Chondrocyte (in vitro differentiated cells): ENCODE results near the gene IQCE. TPM values are rescaled to one million over a fixed set of nuclear protein-coding genes. Genes with fewer than 3 reads are reported as not detected.

Experiments used
- DNase-seq: peaks from one replicate; pipeline ENCODE4 v3.0.0; 2021; ENCODE audit warnings: mixed read lengths, low spot score
- H3K27ac Mint-ChIP-seq: one replicate; pipeline ENCODE4 v1.8.0; 2021; ENCODE audit warnings: mild to moderate bottlenecking, moderate library complexity, mixed read lengths; ENCODE audit not compliant: unreplicated experiment
- H3K27me3 Mint-ChIP-seq: 2 replicates; pipeline ENCODE4 v1.8.0; 2021; ENCODE audit warnings: low read depth, mixed read lengths
- H3K36me3 Mint-ChIP-seq: 2 replicates; pipeline ENCODE4 v1.8.0; 2021; ENCODE audit warnings: low read depth, mixed read lengths
- H3K4me1 Mint-ChIP-seq: 2 replicates; pipeline ENCODE4 v1.8.0; 2021; ENCODE audit warnings: low read depth, mild to moderate bottlenecking, mixed read lengths
- H3K4me3 Mint-ChIP-seq: one replicate; pipeline ENCODE4 v1.8.0; 2021; ENCODE audit warnings: mild to moderate bottlenecking, moderate library complexity, mixed read lengths; ENCODE audit not compliant: unreplicated experiment
- H3K9me3 Mint-ChIP-seq: 2 replicates; pipeline ENCODE4 v1.8.0; 2021; ENCODE audit warnings: low read depth, mixed read lengths
- CTCF ChIP-seq: fragments of 200-600 bp; sonication (generic); IDR thresholded peaks from 2 replicates; pipeline ENCODE4 v1.5.0; 2021; ENCODE audit warnings: antibody characterized with exemption, mild to moderate bottlenecking, moderate library complexity
- total RNA-seq: library from RNA; stranded (reverse); gene quantifications from 3 replicates; pipeline ENCODE4 v1.2.1, GENCODE V29; 2021

IQCE gene
- total RNA-seq, 1 donor from 2014 or later: 10.0 TPM

DNA sequence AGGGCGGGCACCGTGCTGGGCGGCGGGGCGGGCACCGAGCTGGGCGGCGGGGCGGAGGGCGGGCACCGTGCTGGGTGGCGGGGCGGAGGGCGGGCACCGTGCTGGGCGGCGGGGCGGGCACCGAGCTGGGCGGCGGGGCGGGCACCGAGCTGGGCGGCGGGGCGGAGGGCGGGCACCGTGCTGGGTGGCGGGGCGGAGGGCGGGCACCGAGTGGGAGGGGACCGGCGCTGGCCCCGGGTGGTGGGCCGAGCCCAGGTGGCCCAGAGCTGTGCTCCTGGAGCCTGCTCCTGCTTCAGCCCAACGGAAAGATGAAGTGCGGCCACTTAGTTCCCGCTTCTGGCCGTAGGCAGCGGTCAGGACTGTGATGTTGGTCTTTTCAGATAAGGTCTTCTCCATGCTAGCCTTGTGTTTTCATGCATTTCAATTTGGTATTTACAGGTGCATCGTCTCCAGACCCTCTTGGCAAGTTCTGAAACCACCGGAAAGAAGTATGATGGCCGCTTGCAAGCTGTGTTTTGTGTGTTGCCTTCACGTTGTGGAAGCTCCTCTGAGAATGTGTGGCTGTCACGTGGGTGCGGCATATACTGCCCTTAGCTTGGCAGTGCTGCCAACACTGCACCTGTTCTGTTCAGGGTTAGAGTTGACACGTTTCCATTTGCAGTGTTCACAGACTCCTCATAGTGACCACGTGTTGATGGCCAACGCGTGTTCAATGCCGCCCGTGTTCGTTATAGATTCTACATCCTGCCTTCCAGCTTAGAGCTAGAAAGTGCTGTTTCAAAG, 25.2 kb downstream of the IQCE start:
- Mint-ChIP-seq H3K4me3 (no peak overlapping the region), H3K27me3 (no peaks in the 10 kb centered on the region), H3K9me3 (no peaks in the 10 kb centered on the region), H3K4me1 (no peaks in the 10 kb centered on the region), H3K36me3 (peaks cover 23% of the 10 kb centered on the region), H3K27ac (no peak overlapping the region)
- no peak for DNase-seq
- TF ChIP-seq CTCF: no peak

DNA sequence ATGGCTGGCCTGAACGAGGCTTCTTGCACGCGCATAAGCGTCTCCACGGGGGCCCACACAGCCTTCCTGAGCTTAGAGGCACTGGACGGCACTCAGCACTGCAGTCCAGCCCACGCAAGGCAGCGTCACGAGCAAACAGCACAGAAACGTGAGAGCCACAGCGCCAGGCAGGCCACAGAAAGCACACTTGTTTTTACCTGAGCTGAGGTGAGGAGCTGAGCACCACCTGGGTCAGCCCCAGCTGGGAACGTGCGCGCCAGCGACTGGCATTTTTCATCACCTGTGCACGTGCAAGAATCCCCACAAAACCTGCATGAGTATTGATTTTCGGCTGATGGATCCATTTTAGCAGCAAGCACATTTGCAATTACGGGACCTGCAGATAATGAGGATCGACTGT, 26.7 kb downstream of the IQCE start:
- H3K4me3 Mint-ChIP-seq: no peak overlapping the region
- no peaks in the 10 kb centered on the region for H3K27me3 Mint-ChIP-seq
- no peak for TF ChIP-seq CTCF
- H3K9me3 Mint-ChIP-seq: no peaks in the 10 kb centered on the region
- no peaks in the 10 kb centered on the region for H3K4me1 Mint-ChIP-seq
- peaks cover 25% of the 10 kb centered on the region for H3K36me3 Mint-ChIP-seq
- H3K27ac Mint-ChIP-seq: no peak overlapping the region
- no peak for DNase-seq

DNA sequence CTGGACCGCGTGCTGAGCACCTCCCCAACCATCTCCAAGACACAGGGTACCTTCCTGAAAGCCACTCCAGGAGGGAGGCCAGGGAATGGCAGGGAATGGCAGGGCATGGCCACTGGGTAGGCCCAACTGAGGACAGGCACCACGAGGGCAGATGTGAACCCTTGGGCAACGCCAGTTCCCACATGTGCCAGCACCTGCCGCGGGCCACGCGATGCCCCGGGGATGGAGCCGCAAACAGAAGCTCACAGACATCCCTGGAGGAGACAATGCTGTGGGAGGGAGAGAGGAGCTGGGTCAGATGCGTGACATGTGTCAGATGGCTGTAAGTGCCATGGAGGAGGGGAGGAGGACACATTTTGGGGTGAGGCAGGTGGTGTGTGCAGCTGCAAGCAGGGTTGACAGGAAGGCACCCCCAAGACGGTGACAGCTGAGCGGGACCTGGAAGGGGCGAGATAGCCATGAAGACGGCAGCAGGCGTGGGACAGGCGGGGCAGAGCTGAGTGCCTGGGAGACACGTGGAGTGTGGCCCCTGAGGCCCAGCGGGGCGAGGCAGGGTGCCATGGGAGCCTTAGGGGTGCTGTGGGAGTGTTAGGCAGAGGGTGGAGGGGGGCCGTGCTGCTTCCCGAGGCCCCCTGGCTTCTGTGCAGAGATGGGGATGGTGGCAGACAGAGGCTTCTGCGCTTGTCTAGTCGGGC, 27.7 kb downstream of the IQCE start:
- no peaks in the 10 kb centered on the region for H3K9me3 Mint-ChIP-seq
- no peak overlapping the region for H3K4me3 Mint-ChIP-seq
- H3K4me1 Mint-ChIP-seq: no peaks in the 10 kb centered on the region
- peaks cover 25% of the 10 kb centered on the region for H3K36me3 Mint-ChIP-seq
- no peak for DNase-seq
- no peak for TF ChIP-seq CTCF
- no peaks in the 10 kb centered on the region for H3K27me3 Mint-ChIP-seq
- no peak overlapping the region for H3K27ac Mint-ChIP-seq

GRCh38 chr7:2587134-2587533, 28.4 kb downstream of the IQCE start:
- TF ChIP-seq CTCF: no peak
- no peaks in the 10 kb centered on the region for H3K27me3 Mint-ChIP-seq
- no peaks in the 10 kb centered on the region for H3K4me1 Mint-ChIP-seq
- H3K4me3 Mint-ChIP-seq: no peak overlapping the region
- H3K9me3 Mint-ChIP-seq: no peaks in the 10 kb centered on the region
- no peak for DNase-seq
- H3K36me3 Mint-ChIP-seq: peaks cover 27% of the 10 kb centered on the region
- no peak overlapping the region for H3K27ac Mint-ChIP-seq

DNA sequence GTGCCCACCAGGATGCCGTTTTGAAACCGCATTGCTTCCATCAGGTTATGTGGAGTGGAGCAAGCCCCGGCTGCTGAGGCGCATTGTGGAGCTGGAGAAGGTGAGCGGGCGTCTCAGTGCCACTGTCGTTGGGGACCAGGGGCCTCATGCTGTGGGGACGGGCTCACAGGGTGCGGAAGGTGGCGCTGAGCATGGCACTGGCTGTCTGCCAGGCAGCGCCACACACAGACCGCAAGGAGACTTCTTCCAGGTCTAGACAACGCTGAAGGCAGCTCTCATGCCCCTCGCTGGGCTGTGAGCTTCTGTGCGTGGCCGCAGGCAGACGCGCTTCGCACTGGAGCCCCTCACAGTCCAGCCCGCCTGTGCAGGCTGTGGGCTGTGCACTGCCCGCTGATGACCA, 29.0 kb downstream of the IQCE start:
- H3K36me3 Mint-ChIP-seq: peaks cover 30% of the 10 kb centered on the region
- H3K27ac Mint-ChIP-seq: no peak overlapping the region
- TF ChIP-seq CTCF: no peak
- no peak for DNase-seq
- H3K27me3 Mint-ChIP-seq: no peaks in the 10 kb centered on the region
- H3K4me3 Mint-ChIP-seq: no peak overlapping the region
- no peaks in the 10 kb centered on the region for H3K4me1 Mint-ChIP-seq
- H3K9me3 Mint-ChIP-seq: no peaks in the 10 kb centered on the region
